OCI-LY3 (cell line): ENCODE data around the gene NEB.

ENCODE experiments used
- CTCF ChIP-seq: fragments of 200-600, 300-600 bp; sonication (generic); IDR thresholded peaks from 2 replicates; pipeline ENCODE4 v1.5.1; 2014; ENCODE audit warnings: antibody characterized with exemption, low read length, low read depth
- EZH2phosphoT487 ChIP-seq: fragments of 200-600 bp; shearing (Covaris generic); IDR thresholded peaks from 2 replicates; pipeline ENCODE4 v1.6.1; 2018; ENCODE audit warnings: antibody characterized with exemption, mixed run types, low read depth

DNA sequence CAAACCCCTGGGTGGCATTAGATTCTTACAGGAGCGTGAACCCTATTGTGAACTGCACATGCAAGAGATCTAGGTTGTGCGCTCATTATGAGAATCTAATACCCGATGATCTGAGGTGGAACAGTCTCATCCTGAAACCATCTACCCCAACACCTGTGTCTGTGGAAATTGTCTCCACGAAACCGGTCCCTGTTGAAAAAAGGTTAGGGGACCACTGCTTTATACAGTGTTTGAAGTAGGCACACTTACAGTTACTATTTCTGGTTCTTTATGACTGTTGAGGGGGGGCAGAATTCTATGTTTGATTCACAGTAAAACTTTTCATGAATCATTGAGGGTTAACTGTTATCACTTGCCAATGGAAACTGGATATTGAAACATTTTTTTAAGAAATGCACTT lies 252.5 kb downstream of the NEB start:
- TF ChIP-seq CTCF (no peak), EZH2phosphoT487 (no peak)
